GM21423 (cell line): ENCODE results near the gene ARV1.
A peak's percentile ranks its signal among the peaks of the same experiment; 100 is the strongest.
"Not testable (repeated sequence)": the region's sequence is repeated elsewhere in the genome, so short reads cannot be mapped to it uniquely, and the experiment has no call there.

ENCODE experiments used
- ATAC-seq: cut with Tn5 transposase; IDR thresholded peaks from one replicate; pipeline ENCODE4 v1.9.1; 2021; ENCODE audit warnings: mild to moderate bottlenecking, moderate library complexity; ENCODE audit not compliant: unreplicated experiment

The ARV1 gene

DNA sequence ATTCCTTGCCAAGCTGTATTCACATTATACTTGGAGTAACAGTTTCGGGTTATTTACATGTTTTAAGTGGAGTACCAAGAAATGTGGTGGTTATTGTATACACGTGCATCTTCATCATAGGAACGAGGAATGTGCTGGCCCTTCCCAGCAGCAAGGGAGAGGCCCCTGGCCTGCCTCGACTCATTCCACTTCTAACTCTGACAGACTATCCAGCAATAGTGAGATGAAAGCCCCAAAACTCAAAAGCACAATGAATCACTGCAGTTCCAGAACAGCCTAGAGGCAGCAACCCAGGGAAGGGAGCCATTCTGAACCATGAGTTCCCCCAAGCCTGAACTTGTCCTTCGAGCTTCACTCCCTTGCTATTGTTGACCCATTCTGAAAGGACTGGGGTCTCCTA is 38.1 kb downstream of the ARV1 start:
- no peak for ATAC-seq

DNA sequence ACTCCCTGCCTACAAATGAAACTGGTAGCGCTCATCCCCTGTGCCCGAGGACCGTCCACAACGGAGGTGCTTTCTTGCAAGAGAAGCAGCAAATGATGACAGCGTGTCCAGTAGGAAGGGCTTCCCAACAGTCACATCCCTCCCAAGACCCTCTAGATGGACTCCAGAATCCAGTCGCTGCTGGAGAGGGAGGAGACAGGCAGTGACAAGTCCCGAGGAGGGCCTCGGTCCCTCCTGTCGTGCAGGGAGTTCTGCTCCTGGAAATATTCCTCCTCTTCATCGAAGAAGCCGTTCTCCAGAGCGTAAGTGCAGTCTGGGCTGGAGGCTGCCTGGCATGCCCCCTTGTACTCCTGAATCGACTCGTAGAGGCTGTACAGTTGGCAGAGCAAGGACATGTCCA is 40.8 kb downstream of the ARV1 start:
- no peak for ATAC-seq

DNA sequence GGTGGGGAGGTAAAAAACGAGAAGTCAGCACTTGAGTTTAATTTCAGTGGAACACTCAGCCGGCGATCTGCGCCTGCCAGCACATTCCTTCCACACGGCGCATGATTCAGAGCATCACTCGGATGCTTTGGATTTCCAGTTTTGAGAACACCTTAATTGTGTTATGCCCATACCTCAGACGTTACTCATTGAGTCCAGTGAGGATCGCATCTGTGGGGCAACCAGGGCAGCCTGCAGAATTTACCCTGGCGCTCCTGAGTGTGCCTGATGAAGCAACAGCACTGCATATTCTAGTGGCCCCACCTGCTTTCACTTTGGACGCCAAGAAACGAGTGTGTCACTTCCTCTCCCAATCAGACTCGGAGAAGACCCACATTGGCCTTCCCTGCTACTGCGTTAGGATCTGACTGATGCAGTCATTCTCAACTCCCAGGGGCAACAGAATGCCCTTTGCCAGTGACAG is 41.3 kb downstream of the ARV1 start:
- no peak for ATAC-seq

DNA sequence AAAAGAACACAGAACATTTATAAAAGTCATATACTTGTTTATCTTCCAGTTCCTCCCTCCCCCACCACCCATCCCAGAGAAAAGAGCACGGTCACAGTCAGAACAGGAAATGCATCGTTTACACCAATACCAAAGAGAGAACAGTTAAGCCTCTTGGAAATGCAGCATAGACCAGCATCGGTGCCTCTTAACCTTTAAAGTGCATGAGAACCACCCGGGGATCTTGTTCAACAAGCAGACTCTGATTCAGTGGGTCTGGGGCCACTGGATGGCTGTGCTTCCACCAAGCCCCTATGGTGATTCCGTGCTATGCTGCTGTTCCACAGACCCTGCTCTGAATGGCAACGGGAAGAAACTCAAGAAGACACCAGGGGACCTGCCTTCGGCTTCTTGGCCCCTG is 41.9 kb downstream of the ARV1 start:
- ATAC-seq, result no peak

DNA sequence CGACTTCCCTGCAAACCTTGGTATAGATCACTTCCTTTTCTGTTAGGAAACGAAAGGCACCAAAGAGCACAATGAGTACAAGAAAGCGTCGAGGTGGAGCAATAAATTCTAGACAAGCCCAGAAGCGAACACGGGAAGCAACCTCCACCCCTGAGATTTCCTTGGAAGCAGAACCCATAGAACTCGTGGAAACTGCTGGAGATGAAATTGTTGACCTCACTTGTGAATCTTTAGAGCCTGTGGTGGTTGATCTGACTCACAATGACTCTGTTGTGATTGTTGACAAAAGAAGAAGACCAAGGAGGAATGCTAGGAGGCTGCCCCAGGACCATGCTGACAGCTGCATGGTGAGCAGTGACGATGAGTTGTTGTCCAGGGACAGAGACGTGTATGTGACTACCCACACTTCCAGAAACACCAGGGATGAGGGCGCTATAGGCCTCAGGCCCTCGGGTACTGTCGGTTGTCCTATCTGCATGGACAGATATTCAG is 42.7 kb downstream of the ARV1 start:
- ATAC-seq, result no peak

DNA sequence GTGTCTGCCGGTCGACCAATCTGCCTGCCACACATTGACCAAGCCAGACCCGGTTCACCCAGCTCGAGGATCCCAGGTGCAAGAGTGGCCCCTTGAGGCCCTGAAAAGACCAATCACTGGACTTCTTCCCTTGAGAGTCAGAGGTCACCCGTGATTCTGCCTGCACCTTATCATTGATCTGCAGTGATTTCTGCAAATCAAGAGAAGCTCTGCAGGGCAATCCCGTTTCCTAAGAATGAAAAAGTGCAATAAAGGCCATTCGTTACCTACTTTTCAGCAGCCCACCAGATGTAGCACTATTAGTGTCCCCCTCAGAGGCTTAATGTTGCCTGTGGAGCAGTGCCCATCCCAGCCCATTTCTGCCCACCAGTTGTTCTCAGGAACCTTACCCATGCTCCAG is 43.6 kb downstream of the ARV1 start:
- not testable (repeated sequence) for ATAC-seq

DNA sequence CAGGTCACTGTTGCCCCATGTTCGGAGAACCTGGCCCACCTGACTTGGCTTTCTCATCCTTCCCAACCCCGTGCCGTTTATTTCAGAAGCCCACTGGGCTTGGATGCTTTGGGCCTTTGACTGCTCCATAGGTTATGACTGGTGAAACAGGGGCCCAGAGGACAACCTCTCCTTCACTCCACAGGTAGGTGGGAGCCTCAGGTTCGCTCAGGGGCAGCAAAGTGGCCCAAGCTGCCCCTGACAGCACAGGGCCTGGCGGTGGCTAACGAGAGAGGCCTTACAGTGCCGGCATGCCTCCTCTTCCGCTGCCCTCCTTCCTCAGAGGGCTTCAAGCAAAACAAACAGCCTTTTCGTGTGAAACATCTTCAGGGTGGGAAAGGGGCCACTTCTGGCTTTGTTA is 44.3 kb downstream of the ARV1 start:
- no peak for ATAC-seq

DNA sequence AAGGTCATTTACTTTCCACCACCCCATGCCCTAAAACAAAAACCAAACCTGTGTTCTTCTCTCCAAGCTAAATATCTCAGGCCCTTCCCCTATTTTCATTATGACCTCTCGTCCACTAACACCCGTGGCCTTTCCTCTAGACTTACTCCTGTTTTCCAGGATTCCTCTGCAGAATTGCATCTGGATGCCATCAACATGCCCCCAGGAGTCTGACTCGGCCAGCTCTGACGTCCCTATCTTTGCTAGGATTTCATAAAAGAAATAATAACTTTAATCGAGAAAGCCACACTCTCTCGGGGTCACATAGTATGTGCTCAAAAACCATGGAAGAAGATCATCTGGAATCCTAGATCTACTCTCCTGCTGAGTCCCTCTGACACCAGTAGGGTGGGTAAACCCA is 47.7 kb downstream of the ARV1 start:
- ATAC-seq, result no peak

DNA sequence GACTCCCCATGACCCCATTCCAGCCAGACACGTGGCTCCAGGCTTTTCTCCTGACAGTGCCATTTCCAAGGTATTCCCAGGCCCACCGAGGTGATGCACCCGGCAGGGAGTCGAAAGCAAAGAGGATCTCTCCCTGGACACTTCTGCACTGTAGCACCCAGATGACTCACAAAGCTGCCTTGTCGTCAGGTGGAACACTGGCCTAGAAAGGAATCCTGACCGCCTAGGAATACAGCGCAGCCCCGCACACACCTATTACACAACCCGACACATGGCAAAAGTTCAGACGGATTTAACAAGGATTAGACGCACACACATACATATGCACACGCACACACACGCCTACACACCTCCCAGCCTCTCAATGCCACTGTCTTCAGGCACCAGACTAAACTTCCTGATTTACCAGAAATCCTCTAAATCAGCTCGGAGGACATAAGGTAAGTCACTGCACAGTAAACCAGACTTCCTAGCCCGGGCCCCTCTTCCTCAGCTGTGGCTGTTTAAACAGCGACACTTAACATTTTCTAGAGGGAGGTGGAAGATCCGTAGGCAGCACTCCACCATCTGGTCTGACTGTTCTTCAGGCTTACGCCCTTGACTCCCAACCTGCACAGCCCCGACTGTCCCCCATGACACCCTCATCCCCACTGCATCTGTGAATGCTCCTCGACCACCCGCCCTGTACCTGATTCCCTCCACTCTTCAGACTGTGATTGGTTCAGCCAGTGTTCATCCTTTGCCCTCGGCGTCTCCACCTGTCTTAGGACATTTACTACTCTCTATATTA is 48.4 kb downstream of the ARV1 start:
- ATAC-seq, result no peak

DNA sequence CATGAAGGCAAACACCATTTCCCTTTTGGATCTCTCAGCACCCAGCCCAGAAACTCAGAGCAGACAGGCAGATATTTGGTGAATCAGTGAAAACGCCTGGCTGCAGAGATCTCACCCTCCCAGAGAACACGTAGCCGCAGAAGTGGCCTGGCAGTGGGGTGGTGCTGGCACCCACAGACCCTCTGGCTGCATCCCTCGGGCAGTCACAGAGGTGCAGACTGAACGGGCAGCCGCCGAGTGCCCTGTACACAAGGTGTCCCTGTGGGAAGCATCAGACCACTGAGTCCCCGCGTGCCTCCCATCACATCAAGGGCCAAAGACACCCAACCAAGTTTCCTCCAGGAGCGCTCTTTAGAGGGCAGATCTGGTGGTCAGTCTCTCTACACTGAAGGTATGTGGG is 49.1 kb downstream of the ARV1 start:
- ATAC-seq, result no peak

DNA sequence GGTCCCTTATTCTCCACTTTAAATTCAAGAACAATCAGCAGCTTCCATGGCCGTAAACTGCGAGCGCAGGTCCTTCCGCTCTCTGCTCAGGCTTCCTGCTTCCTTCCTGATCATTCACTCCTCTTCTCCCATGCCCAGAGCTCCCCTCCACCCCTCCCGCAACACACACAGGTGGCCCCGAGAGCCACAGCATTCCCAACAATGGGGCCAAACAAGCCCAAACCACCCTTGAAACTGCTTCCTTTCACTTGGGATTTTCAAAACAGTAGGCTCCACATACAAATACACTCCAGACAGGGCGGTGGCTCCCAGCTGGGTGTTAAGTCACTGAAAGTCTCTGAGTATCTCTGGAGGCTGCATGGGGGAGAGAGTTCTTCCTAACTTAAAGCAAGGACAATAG is 49.8 kb downstream of the ARV1 start:
- ATAC-seq, result no peak

DNA sequence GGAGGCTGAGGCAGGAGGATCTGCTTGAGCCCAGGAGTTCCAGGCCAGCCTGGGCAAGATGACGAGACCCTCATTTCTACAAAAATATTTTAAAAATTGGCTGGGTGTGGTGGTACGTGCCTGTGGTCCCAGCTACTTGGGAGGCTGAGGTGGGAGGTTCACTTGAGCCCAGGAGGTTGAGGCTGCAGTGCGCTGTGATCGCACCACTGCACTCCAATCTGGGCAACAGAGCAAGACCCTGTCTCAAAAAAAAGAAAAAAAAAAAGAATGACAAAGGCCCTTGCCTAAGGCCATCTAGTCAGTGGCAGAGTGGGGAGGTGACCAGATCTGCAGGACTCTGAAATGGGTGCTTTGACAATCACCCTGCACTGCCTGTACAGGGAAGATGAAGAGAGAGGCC is 50.4 kb downstream of the ARV1 start:
- not testable (repeated sequence) for ATAC-seq

DNA sequence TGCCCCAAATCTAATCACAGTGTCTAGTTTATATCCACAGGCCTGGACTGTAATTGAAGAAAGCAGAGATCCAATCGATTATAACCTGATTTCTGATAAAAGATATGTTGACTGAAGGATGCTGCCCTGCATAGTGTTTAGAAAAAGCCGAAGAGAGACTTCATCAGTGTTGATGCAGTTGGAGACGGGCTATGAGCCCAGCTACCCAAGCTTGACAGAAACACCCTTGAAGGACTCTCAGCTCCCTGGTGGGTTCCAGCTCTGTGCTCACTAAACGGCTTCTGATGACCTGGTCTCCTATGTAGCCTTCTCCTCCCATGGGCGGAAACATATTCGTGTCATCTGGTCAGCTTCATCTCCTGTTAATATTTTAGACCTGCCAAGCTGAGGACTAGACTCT is 50.9 kb downstream of the ARV1 start:
- ATAC-seq, result no peak

DNA sequence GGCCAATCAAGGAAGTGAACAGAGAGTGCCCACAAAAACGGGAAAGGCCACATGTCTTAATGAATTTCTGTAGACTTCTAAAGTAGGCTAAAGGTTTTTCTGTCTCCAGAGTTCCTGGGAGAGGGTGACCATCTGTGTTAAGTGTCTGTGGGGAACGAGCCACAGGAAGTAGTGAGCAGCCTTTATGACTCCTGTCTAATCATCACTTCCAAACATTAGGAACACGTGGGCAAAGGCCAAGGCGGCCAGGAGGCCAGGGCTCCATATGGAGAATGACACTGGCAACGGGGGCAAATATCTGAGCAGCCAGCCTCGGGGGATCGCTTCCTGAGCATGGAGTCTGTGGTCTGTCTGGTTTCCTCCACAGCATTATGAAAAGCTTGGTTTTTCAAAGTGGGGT is 54.1 kb downstream of the ARV1 start:
- no peak for ATAC-seq

DNA sequence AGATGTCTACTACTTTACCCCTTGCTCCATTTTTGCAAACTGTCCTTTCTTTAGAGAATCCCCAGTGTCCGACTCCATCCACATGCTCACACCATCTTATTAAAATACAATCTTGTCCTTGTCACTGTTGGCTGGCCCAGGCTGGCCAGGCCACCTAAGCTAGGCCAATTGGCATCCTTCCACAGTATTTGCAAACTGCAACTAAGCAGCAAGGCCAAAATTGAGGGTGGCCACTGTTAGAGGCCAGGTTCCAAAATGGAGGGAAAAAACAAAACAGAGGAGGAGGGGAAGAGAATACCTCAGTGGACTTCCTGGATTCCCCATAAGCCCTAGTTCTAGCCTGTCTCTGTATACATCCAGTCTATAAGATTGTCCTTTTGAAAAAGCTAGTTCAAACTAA is 56.9 kb downstream of the ARV1 start:
- no peak for ATAC-seq

DNA sequence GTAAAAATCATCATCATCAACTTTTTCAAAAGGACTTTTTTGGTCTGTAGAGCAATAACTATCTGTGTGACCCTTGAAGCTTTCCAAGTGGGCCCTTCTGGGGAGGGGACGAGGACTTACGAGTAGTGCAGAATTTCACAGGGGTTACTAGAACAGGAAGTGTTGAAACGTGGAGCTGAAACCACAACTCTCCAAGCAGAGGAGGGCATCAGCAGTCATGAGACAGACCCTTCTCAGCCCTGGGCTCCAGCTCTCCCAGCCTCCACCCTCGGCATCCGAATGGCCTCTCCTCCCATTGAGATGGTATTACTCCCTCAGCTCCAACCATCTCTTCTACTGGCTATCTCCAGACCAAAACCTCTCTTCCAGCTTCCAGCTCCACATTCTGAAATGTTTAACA is 57.5 kb downstream of the ARV1 start:
- ATAC-seq, result no peak

DNA sequence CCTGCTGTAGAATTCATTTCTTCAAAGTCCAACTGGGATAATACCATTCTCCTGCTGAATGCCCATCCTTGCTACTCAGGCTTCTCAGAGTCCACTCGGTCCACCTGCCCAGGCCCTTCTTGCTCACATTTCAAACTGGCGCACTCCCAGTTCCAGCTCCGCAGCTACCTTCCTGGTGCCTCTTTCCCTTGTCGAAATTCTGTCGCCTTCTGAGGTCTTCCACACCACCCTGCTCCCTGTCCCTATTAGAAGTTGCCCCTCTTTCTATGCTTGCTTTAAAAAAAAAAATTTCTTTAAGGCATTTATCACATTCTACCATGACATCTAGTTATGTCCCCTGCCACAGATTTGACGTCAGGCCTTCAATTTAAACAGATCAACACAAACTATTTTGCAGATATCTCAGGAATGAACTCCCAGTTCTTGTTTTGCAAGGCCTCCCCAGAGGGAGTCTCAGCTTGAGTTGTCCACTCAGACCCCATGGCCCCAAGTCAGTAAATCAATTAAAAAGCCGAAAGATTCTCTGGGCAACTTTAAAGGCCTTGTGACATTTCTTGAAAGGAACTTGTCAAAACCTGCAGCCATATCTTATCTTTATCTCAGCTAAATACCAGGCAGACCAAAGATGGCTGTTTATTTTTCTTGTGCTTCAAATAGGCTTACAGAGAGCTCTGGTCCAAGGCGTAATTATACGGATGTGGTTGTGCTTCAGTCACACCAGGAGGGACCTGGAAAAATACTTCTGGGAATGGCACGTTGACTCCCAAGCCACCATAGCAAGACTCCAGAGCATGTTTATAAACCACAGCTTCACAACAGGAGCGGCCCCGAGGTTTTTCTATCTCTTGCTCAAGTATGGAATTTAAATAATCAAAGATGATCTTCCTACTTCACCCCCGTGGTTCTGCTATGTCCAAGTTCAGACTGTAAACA is 59.0 kb downstream of the ARV1 start:
- ATAC-seq, result no peak

DNA sequence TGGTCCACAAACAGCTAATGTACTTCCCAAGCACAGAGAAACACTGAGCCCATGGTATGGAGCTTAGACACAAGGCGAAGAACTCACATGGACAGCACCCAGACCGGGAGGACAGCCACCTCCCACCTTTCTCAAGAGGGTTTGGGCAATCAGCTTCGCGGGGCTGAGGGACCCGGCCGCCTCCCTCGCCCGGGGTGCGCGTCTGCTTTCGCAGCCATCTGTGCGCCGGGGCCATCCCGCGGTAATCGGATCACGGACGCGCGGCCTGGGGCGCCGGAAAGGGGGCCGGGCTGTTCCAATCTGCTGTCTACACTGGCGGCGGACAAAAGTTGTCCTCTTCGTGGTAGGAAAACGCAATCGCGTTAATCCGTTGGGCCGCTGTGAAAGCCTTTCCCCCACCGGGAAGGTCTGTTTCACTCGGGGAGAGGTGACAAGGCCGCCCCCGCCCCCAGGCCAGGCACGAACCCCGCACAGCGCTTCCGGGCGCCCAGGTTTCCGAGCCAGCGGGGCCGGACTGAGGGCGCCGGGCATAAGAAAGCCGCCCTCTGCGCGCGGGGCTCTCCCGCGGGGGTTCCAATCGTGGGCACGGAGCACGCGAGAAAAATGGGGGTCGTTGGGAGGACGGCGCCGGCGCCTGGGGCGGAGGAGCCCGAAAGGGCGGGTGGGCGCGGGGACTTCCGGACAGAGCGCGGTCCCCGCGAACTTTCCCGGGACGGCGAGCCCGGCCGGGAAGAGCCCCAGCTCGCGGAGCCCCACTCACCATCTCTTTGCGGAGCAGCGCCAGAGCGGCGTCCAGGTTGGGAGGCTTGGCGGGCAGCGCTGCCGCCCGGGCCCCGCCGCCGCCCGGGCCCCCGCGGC is 60.5 kb downstream of the ARV1 start:
- ATAC-seq, result peak; percentile 39

DNA sequence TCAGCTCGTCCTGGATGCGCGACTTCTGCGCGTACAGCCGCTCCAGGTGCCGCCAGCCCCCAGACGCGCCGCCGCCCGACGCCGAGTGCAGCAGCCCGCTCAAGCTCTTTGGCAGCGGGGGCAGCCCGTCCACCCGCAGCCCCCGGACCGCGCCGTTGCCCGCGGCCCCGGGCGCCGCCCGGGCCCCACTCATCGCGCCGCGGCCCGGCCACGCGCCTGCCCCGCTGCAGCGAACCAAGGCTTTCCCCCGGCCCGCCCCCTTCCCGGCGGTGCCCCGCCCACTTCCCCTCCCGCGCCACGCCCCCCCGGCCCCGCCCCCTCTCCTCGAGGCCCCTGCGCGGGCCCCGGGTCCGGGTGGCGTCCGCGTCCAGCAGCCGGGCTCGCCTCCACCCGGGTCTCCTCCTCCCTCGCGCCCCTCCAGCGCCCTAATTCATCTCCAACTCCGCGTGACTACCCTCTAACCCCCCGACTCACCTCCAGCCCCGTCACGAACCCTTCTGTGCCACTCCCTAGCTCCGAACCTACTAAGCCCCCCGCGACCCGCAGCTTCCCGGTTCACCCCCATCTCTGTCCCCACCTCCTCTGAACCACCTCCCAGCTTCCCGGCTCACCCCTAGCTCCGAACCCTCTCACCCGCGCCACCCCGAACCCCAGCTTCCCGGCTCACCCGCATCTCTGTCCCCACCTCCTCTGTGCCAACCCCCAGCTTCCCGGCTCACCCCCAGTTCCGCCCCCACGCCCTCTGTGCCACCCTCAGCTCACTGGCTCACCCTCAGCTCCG is 61.3 kb downstream of the ARV1 start, which contains the start of gene FAM89A:
Gene FAM89A, minus strand, starts transcription at position 236 of the 781 bp plus-strand sequence. Its CDS starts 43 bp downstream, at position 193.
- ATAC-seq, result peak; percentile 66
